HepG2 (cell line): Measurements from ENCODE around the gene HELZ. TPM values are rescaled to one million over a fixed set of nuclear protein-coding genes. Genes with fewer than 3 reads are reported as not detected.

Experiments used
- ASH2L ChIP-seq: fragments of 300-600, 200-600 bp; sonication (generic); IDR thresholded peaks from 2 replicates; pipeline ENCODE4 v1.7.0; 2017; ENCODE audit warnings: low read depth, mild to moderate bottlenecking, moderate library complexity, mixed read lengths, low read length; ENCODE audit not compliant: insufficient read length
- ELF3 ChIP-seq: IDR thresholded peaks from 2 replicates; pipeline ENCODE4 v1.6.1; 2016; ENCODE audit warnings: missing genetic modification reagents, missing compliant biosample characterization
- FOXP1 ChIP-seq, 2 experiments: fragments of 450-650 bp in 1 of 2; IDR thresholded peaks; 2 replicates each; pipeline ENCODE4 v1.6.1; 2017 to 2018; ENCODE audit warnings: antibody characterized with exemption in 1 of 2
- GABPA ChIP-seq, 2 experiments: IDR thresholded peaks; 2 replicates each; pipeline ENCODE4 v1.6.1; 2011 to 2016; ENCODE audit warnings: low read depth in 2 of 2, low read length in 1 of 2, missing biosample characterization in 1 of 2, missing genetic modification characterization in 1 of 2
- GPN1 ChIP-seq: sonication (generic); formaldehyde crosslinking; IDR thresholded peaks from 2 replicates; pipeline ENCODE4 v1.5.1; 2020; ENCODE audit warnings: missing genetic modification reagents, borderline replicate concordance
- MIER3 ChIP-seq: IDR thresholded peaks from 2 replicates; pipeline ENCODE4 v1.6.1; 2016; ENCODE audit warnings: missing compliant biosample characterization, borderline replicate concordance
- MTA3 ChIP-seq: sonication (generic); formaldehyde crosslinking; IDR thresholded peaks from 2 replicates; pipeline ENCODE4 v1.4.0; 2020; ENCODE audit warnings: missing genetic modification reagents
- MXI1 ChIP-seq: IDR thresholded peaks from 3 replicates; pipeline ENCODE4 v1.6.1; 2012; ENCODE audit warnings: low read depth, low read length, inconsistent platforms, borderline replicate concordance
- NFRKB ChIP-seq: fragments of 450-650 bp; IDR thresholded peaks from 2 replicates; pipeline ENCODE4 v1.6.1; 2017
- NFYC ChIP-seq: IDR thresholded peaks from 2 replicates; pipeline ENCODE4 v1.6.1; 2016; ENCODE audit warnings: missing genetic modification reagents, missing compliant biosample characterization
- POLR2AphosphoS5 ChIP-seq: IDR thresholded peaks from 2 replicates; pipeline ENCODE4 v1.6.1; 2012; ENCODE audit warnings: low read depth, low read length
- POLR2G ChIP-seq: fragments of 200-400 bp; formaldehyde crosslinking; IDR thresholded peaks from 2 replicates; pipeline ENCODE4 v1.6.1; 2018; ENCODE audit warnings: mild to moderate bottlenecking, low read depth, low read length, moderate library complexity
- RARA ChIP-seq: IDR thresholded peaks from 2 replicates; pipeline ENCODE4 v1.6.1; 2016; ENCODE audit warnings: missing genetic modification reagents, missing compliant biosample characterization
- SP140L ChIP-seq: sonication (generic); formaldehyde crosslinking; IDR thresholded peaks from 2 replicates; pipeline ENCODE4 v1.4.0; 2020; ENCODE audit warnings: missing genetic modification reagents, borderline replicate concordance
- TARDBP ChIP-seq: sonication (generic); formaldehyde crosslinking; IDR thresholded peaks from 2 replicates; pipeline ENCODE4 v1.8.0; 2022; ENCODE audit warnings: mild to moderate bottlenecking, missing genetic modification reagents
- U2AF1 ChIP-seq: fragments of 200-400 bp; formaldehyde crosslinking; optimal IDR thresholded peaks from 2 replicates; pipeline ENCODE3; 2017; ENCODE audit warnings: mild to moderate bottlenecking, low read depth, low read length
- ZNF263 ChIP-seq: sonication (generic); formaldehyde crosslinking; IDR thresholded peaks from 2 replicates; pipeline ENCODE4 v1.4.0; 2020; ENCODE audit warnings: missing genetic modification reagents
- ZNF317 ChIP-seq: sonication (generic); formaldehyde crosslinking; IDR thresholded peaks from 2 replicates; pipeline ENCODE4 v1.5.0; 2020; ENCODE audit warnings: mild to moderate bottlenecking, missing genetic modification reagents
- ZNF720 ChIP-seq: sonication (generic); formaldehyde crosslinking; IDR thresholded peaks from 2 replicates; pipeline ENCODE4 v1.4.0; 2020; ENCODE audit warnings: missing genetic modification reagents
- ZNF749 ChIP-seq: sonication (generic); formaldehyde crosslinking; IDR thresholded peaks from 2 replicates; pipeline ENCODE4 v1.8.0; 2022; ENCODE audit warnings: mild to moderate bottlenecking, missing genetic modification reagents, moderate library complexity, borderline replicate concordance
- ZZZ3 ChIP-seq: sonication (generic); formaldehyde crosslinking; IDR thresholded peaks from 2 replicates; pipeline ENCODE4 v1.4.0; 2020; ENCODE audit warnings: missing genetic modification reagents, mild to moderate bottlenecking, borderline replicate concordance
- polyA plus RNA-seq, 8 experiments: library from polyadenylated mRNA; depleted of rRNA in 3 of 8; stranded (reverse) in 7 of 8; unstranded in 1 of 8; fragments of >200 nt; fragmentation: Illumina TruSeq in 4 of 8; extraction: Trizol in 4 of 8; gene quantifications; 2 replicates each; pipeline versions ENCODE4 v1.2.1 to v1.2.3, GENCODE V29; 2011 to 2016; ENCODE audit warnings: low read depth in 4 of 8, missing spikeins in 1 of 8, mixed read lengths in 1 of 8; ENCODE audit not compliant: insufficient read depth in 1 of 8
- total RNA-seq, 5 experiments: library from RNA; depleted of rRNA; stranded (reverse); fragments of >200 nt; fragmentation: Illumina TruSeq; extraction: Trizol; gene quantifications; 2 replicates each; pipeline ENCODE4 v1.2.3, GENCODE V29; 2016; ENCODE audit warnings: low read depth in 1 of 5
- TF ChIP-seq, protein P1 (sequence below): IDR thresholded peaks from 2 replicates; pipeline ENCODE4 v1.6.1; 2012; ENCODE audit warnings: low read length, improper control_type of control experiment
- TF ChIP-seq, protein P2 (sequence below): sonication (generic); formaldehyde crosslinking; IDR thresholded peaks from 2 replicates; pipeline ENCODE4 v1.5.1; 2020; ENCODE audit warnings: mild to moderate bottlenecking, missing genetic modification reagents, borderline replicate concordance
- TF ChIP-seq, protein P3 (sequence below): sonication (generic); formaldehyde crosslinking; IDR thresholded peaks from 2 replicates; pipeline ENCODE4 v1.9.0; 2021; ENCODE audit warnings: missing genetic modification reagents, borderline replicate concordance

Gene HELZ
- total and polyA plus RNA-seq, 2 of the 13 experiments (the other 11 are each of a cell fraction or from before 2014, with no cell fraction given), result 35.3 to 52.4 TPM

DNA sequence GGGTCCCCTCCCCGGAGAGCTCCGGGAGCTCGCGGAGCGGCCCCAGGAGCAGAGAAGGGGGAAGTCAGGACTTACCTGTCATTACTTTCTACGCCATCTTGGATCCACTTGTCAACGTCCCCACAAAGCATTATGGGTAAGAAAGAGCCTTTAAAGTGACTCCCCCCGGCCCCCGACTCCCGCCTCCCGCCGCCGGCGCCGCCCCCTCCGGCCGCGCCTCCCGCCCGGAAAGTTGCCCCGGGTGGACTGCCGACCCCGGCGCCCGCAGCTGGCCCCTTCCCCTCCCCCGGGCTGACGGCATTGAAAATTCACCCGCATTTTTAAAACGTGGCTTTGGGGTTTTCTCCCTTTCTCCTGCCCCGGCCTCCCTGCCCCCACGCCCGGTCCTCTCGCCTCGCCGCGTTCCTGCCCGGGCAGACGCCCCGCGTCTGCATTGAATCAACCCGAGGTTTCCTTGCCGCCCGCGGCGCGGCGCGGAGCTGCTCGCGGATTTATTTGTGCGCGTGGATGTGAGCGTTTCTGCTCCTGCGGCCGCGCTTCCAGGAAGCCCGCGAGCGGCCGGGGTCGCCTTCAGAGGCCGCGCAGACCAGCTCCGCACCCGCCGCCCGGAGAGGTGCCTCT is at the start of gene HELZ (continued):
- TF ChIP-seq, protein P1, sequence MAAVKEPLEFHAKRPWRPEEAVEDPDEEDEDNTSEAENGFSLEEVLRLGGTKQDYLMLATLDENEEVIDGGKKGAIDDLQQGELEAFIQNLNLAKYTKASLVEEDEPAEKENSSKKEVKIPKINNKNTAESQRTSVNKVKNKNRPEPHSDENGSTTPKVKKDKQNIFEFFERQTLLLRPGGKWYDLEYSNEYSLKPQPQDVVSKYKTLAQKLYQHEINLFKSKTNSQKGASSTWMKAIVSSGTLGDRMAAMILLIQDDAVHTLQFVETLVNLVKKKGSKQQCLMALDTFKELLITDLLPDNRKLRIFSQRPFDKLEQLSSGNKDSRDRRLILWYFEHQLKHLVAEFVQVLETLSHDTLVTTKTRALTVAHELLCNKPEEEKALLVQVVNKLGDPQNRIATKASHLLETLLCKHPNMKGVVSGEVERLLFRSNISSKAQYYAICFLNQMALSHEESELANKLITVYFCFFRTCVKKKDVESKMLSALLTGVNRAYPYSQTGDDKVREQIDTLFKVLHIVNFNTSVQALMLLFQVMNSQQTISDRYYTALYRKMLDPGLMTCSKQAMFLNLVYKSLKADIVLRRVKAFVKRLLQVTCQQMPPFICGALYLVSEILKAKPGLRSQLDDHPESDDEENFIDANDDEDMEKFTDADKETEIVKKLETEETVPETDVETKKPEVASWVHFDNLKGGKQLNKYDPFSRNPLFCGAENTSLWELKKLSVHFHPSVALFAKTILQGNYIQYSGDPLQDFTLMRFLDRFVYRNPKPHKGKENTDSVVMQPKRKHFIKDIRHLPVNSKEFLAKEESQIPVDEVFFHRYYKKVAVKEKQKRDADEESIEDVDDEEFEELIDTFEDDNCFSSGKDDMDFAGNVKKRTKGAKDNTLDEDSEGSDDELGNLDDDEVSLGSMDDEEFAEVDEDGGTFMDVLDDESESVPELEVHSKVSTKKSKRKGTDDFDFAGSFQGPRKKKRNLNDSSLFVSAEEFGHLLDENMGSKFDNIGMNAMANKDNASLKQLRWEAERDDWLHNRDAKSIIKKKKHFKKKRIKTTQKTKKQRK, result no peak
- no peak for TF ChIP-seq ZNF749 (CRISPR knock-in tag)
- peak; percentile 22; the same call in 1 of the 2 replicates for TF ChIP-seq RARA (CRISPR knock-in tag)
- TF ChIP-seq U2AF1, result peak; percentile 37
- TF ChIP-seq TARDBP, result peak; percentile 17; the same call in 1 of the 2 replicates
- peak; percentile 85 for TF ChIP-seq ASH2L
- TF ChIP-seq MXI1, result no peak; the same call in 2 of the 3 replicates
- no peak for TF ChIP-seq FOXP1 (IDR thresholded peaks at IDR 0.05)
- no peak for TF ChIP-seq FOXP1 (CRISPR knock-in tag; IDR thresholded peaks at IDR 0.05)
- no peak; the same call in 1 of the 2 replicates for TF ChIP-seq ZNF317 (CRISPR knock-in tag)
- TF ChIP-seq SP140L (CRISPR knock-in tag), result 0 out of 2 replicates have a peak, but pooled peaks have one; percentile 19
- TF ChIP-seq NFRKB, result no peak
- no peak for TF ChIP-seq NFYC (CRISPR knock-in tag)
- TF ChIP-seq ZNF720 (CRISPR knock-in tag), result no peak
- peak; percentile 8; the same call in 1 of the 2 replicates for TF ChIP-seq ELF3
- peak; percentile 82 for TF ChIP-seq POLR2G
- no peak for TF ChIP-seq GABPA (IDR thresholded peaks at IDR 0.05; ENCODE audit: low read depth, low read length)
- TF ChIP-seq GABPA (CRISPR knock-in tag; IDR thresholded peaks at IDR 0.05; ENCODE audit: low read depth), result peak; percentile 25; the same call in 1 of the 2 replicates
- no peak for TF ChIP-seq MIER3 (CRISPR knock-in tag)
- 0 out of 2 replicates have a peak, but pooled peaks have one; percentile 0 for TF ChIP-seq ZNF263
- TF ChIP-seq, protein P2, sequence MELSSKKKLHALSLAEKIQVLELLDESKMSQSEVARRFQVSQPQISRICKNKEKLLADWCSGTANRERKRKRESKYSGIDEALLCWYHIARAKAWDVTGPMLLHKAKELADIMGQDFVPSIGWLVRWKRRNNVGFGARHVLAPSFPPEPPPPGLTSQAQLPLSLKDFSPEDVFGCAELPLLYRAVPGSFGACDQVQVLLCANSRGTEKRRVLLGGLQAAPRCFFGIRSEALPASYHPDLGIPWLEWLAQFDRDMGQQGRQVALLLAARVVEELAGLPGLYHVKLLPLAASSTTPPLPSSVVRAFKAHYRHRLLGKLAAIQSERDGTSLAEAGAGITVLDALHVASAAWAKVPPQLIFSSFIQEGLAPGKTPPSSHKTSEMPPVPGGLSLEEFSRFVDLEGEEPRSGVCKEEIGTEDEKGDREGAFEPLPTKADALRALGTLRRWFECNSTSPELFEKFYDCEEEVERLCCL (CRISPR knock-in tag), result no peak; the same call in 1 of the 2 replicates
- no peak; the same call in 1 of the 2 replicates for TF ChIP-seq MTA3 (CRISPR knock-in tag)
- TF ChIP-seq POLR2AphosphoS5, result peak; percentile 68
- no peak for TF ChIP-seq GPN1
- TF ChIP-seq, protein P3, sequence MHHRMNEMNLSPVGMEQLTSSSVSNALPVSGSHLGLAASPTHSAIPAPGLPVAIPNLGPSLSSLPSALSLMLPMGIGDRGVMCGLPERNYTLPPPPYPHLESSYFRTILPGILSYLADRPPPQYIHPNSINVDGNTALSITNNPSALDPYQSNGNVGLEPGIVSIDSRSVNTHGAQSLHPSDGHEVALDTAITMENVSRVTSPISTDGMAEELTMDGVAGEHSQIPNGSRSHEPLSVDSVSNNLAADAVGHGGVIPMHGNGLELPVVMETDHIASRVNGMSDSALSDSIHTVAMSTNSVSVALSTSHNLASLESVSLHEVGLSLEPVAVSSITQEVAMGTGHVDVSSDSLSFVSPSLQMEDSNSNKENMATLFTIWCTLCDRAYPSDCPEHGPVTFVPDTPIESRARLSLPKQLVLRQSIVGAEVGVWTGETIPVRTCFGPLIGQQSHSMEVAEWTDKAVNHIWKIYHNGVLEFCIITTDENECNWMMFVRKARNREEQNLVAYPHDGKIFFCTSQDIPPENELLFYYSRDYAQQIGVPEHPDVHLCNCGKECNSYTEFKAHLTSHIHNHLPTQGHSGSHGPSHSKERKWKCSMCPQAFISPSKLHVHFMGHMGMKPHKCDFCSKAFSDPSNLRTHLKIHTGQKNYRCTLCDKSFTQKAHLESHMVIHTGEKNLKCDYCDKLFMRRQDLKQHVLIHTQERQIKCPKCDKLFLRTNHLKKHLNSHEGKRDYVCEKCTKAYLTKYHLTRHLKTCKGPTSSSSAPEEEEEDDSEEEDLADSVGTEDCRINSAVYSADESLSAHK (CRISPR knock-in tag), result no peak
- no peak for TF ChIP-seq ZZZ3
